GM21447 (cell line): ENCODE results near the gene ENAH.
"Not testable (repeated sequence)": the region's sequence is repeated elsewhere in the genome, so short reads cannot be mapped to it uniquely, and the experiment has no call there.

ENCODE experiments used
- ATAC-seq: cut with Tn5 transposase; IDR thresholded peaks from one replicate; pipeline ENCODE4 v1.9.1; 2021; ENCODE audit not compliant: unreplicated experiment

ENAH gene

GRCh38 chr1:225677350-225678124, 24.6 kb upstream of the ENAH start:
- no peak for ATAC-seq

GRCh38 chr1:225674381-225674780, 21.5 kb upstream of the ENAH start:
- ATAC-seq, result no peak

- ATAC-seq, result no peak
Observed at GRCh38 chr1:225670806-225671733, 18.1 kb upstream of the ENAH start.

GRCh38 chr1:225670356-225670755, 17.4 kb upstream of the ENAH start:
- ATAC-seq, result no peak

GRCh38 chr1:225668222-225668621, 15.3 kb upstream of the ENAH start:
- ATAC-seq, result no peak

GRCh38 chr1:225667362-225667761, 14.4 kb upstream of the ENAH start:
- ATAC-seq, result no peak

GRCh38 chr1:225666495-225666894, 13.6 kb upstream of the ENAH start:
- ATAC-seq, result no peak

- no peak for ATAC-seq
Observed at GRCh38 chr1:225664762-225665161, 11.8 kb upstream of the ENAH start.

GRCh38 chr1:225662155-225662554, 9.2 kb upstream of the ENAH start:
- no peak for ATAC-seq

GRCh38 chr1:225660544-225660946, 7.6 kb upstream of the ENAH start:
- ATAC-seq, result no peak

GRCh38 chr1:225658041-225658440, 5.1 kb upstream of the ENAH start:
- ATAC-seq, result no peak

GRCh38 chr1:225657462-225657989, 4.6 kb upstream of the ENAH start:
- no peak for ATAC-seq

- ATAC-seq, result not testable (repeated sequence)
Observed at GRCh38 chr1:225656259-225656655, 3.3 kb upstream of the ENAH start.

GRCh38 chr1:225655509-225656258, 2.8 kb upstream of the ENAH start:
- no peak for ATAC-seq

GRCh38 chr1:225654688-225655508, 2.0 kb upstream of the ENAH start:
- no peak for ATAC-seq

GRCh38 chr1:225654277-225654597, 1.3 kb upstream of the ENAH start:
- no peak for ATAC-seq

- ATAC-seq, result no peak
Observed at GRCh38 chr1:225653463-225654276, 747 bp upstream of the ENAH start.

GRCh38 chr1:225651872-225652728, 823 bp downstream of the ENAH start:
- ATAC-seq, result no peak
